Neural progenitor cell (in vitro differentiated cells): ENCODE results near the gene PDE9A. TPM values are rescaled to one million over a fixed set of nuclear protein-coding genes. Genes with fewer than 3 reads are reported as not detected.

Experiments
- DNase-seq: peaks from one replicate; pipeline ENCODE4 v3.0.0-alpha.2; 2016; ENCODE audit warnings: low spot score
- H2AFZ ChIP-seq: fragments of 200-600 bp; sonication (generic); replicated peaks from 2 replicates; pipeline ENCODE4 v1.6.1; 2016; ENCODE audit warnings: antibody characterized with exemption
- H3F3A ChIP-seq: fragments of 200-600 bp; sonication (generic); 2 replicates; pipeline ENCODE4 v1.6.1; 2016; ENCODE audit warnings: antibody characterized with exemption, low read depth
- H3K27ac ChIP-seq: fragments of 200-600 bp; sonication (generic); 2 replicates; pipeline ENCODE4 v1.5.1; 2016; ENCODE audit warnings: mild to moderate bottlenecking
- H3K27me3 ChIP-seq: fragments of 200-600 bp; sonication (generic); 2 replicates; pipeline ENCODE4 v1.6.1; 2016; ENCODE audit warnings: mild to moderate bottlenecking, moderate library complexity
- H3K36me3 ChIP-seq: fragments of 200-600 bp; sonication (generic); 2 replicates; pipeline ENCODE4 v1.5.1; 2016
- H3K4me1 ChIP-seq: fragments of 200-600 bp; sonication (generic); 2 replicates; pipeline ENCODE4 v1.6.1; 2016; ENCODE audit warnings: mixed run types
- H3K4me2 ChIP-seq: fragments of 200-600 bp; sonication (generic); 2 replicates; pipeline ENCODE4 v1.6.1; 2016
- H3K4me3 ChIP-seq: fragments of 200-600 bp; sonication (generic); 2 replicates; pipeline ENCODE4 v1.5.1; 2016
- H3K79me2 ChIP-seq: fragments of 200-600 bp; sonication (generic); 2 replicates; pipeline ENCODE4 v1.6.1; 2016; ENCODE audit warnings: low read depth
- H3K9ac ChIP-seq: fragments of 200-600 bp; sonication (generic); 2 replicates; pipeline ENCODE4 v1.6.1; 2016
- H3K9me3 ChIP-seq: fragments of 200-600 bp; sonication (generic); 2 replicates; pipeline ENCODE4 v1.5.1; 2016; ENCODE audit warnings: low read depth
- H4K20me1 ChIP-seq: fragments of 200-600 bp; sonication (generic); 2 replicates; pipeline ENCODE4 v1.6.1; 2016; ENCODE audit warnings: low read depth
- H3K27ac Mint-ChIP-seq: 3 replicates; pipeline ENCODE4 v1.8.0; 2021; ENCODE audit warnings: mixed read lengths
- H3K27me3 Mint-ChIP-seq: 2 replicates; pipeline ENCODE4 v1.8.0; 2022; ENCODE audit warnings: low read depth, mild to moderate bottlenecking, inconsistent platforms, moderate library complexity, mixed read lengths; ENCODE audit not compliant: insufficient read depth
- H3K36me3 Mint-ChIP-seq: 3 replicates; pipeline ENCODE4 v1.8.0; 2021; ENCODE audit warnings: mixed read lengths
- H3K4me1 Mint-ChIP-seq: 3 replicates; pipeline ENCODE4 v1.8.0; 2021; ENCODE audit warnings: mixed read lengths
- H3K4me3 Mint-ChIP-seq: 3 replicates; pipeline ENCODE4 v1.8.0; 2021; ENCODE audit warnings: mild to moderate bottlenecking, moderate library complexity, mixed read lengths
- H3K9me3 Mint-ChIP-seq: 3 replicates; pipeline ENCODE4 v1.8.0; 2020; ENCODE audit warnings: mixed read lengths
- CTCF ChIP-seq: fragments of 200-600 bp; sonication (generic); IDR thresholded peaks from 2 replicates; pipeline ENCODE4 v1.5.1; 2017; ENCODE audit warnings: antibody characterized with exemption, mild to moderate bottlenecking
- EZH2 ChIP-seq: fragments of 200-600 bp; sonication (generic); IDR thresholded peaks from 2 replicates; pipeline ENCODE4 v1.6.1; 2017; ENCODE audit warnings: antibody characterized with exemption, mild to moderate bottlenecking, moderate library complexity
- EZH2phosphoT487 ChIP-seq: fragments of 200-600 bp; sonication (generic); IDR thresholded peaks from 2 replicates; pipeline ENCODE4 v1.6.1; 2017; ENCODE audit warnings: antibody characterized with exemption
- total RNA-seq: library from RNA; depleted of rRNA; stranded (reverse); fragments of >200 nt; gene quantifications from 2 replicates; pipeline ENCODE4 v1.2.3, GENCODE V29; 2015; ENCODE audit warnings: low replicate concordance

The PDE9A gene
- total RNA-seq, 1 donor from 2014 or later, result 41.0 TPM

- TF ChIP-seq EZH2phosphoT487, result no peak
- TF ChIP-seq EZH2, result no peak
- TF ChIP-seq CTCF, result no peak
- peaks cover 10% of the 10 kb centered on the region for H3K79me2 ChIP-seq
- H3K27ac ChIP-seq, result no peak overlapping the region
- no peak overlapping the region for H3K9ac ChIP-seq
- Mint-ChIP-seq H3K9me3 (peaks cover 2% of the 10 kb centered on the region), H3K36me3 (no peaks in the 10 kb centered on the region), H3K4me3 (no peak overlapping the region), H3K27ac (no peak overlapping the region), H3K4me1 (peaks cover 27% of the 10 kb centered on the region), H3K27me3 (peaks cover 11% of the 10 kb centered on the region)
- no peaks in the 10 kb centered on the region for H3K36me3 ChIP-seq
- H3K4me1 ChIP-seq, result peaks cover 1% of the 10 kb centered on the region
- no peaks in the 10 kb centered on the region for H3K27me3 ChIP-seq
- H3K4me2 ChIP-seq, result no peak overlapping the region
- peaks cover 28% of the 10 kb centered on the region for H3F3A ChIP-seq
- H3K9me3 ChIP-seq, result no peaks in the 10 kb centered on the region
- H3K4me3 ChIP-seq, result no peak overlapping the region
- H2AFZ ChIP-seq, result no peak overlapping the region
- no peak for DNase-seq
- H4K20me1 ChIP-seq, result peaks cover 6% of the 10 kb centered on the region
These were observed 3.4 kb upstream of the PDE9A start for GRCh38 chr21:42650033-42650370.

GRCh38 chr21:42650441-42651421 is 2.7 kb upstream of the PDE9A start:
- H3K27me3 Mint-ChIP-seq, result peaks cover 11% of the 10 kb centered on the region
- Histone ChIP-seq H4K20me1 (peaks cover 13% of the 10 kb centered on the region), H3K4me3 (no peak overlapping the region)

GRCh38 chr21:42651515-42652401 is 1.7 kb upstream of the PDE9A start:
- Histone ChIP-seq H2AFZ (no peak overlapping the region), H3K4me2 (no peak overlapping the region), H3K27me3 (no peaks in the 10 kb centered on the region), H3K9me3 (no peaks in the 10 kb centered on the region), H3K36me3 (no peaks in the 10 kb centered on the region), H3K27ac (no peak overlapping the region), H4K20me1 (peaks cover 23% of the 10 kb centered on the region), H3K79me2 (peaks cover 28% of the 10 kb centered on the region), H3K9ac (no peak overlapping the region), H3K4me3 (no peak overlapping the region), H3F3A (peaks cover 28% of the 10 kb centered on the region), H3K4me1 (peaks cover 19% of the 10 kb centered on the region)
- no peak for DNase-seq
- peaks cover 2% of the 10 kb centered on the region for H3K36me3 Mint-ChIP-seq
- peaks cover 2% of the 10 kb centered on the region for H3K9me3 Mint-ChIP-seq
- TF ChIP-seq CTCF (no peak), EZH2phosphoT487 (no peak), EZH2 (no peak)
- H3K4me3 Mint-ChIP-seq, result peak overlapping the region; percentile 93
- peak overlapping the region; percentile 0 for H3K27ac Mint-ChIP-seq
- H3K27me3 Mint-ChIP-seq, result peaks cover 11% of the 10 kb centered on the region
- peaks cover 36% of the 10 kb centered on the region for H3K4me1 Mint-ChIP-seq

More at GRCh38 chr21:42650441-42651421, 2.7 kb upstream of the PDE9A start:
- Mint-ChIP-seq H3K4me3 (no peak overlapping the region), H3K36me3 (no peaks in the 10 kb centered on the region), H3K9me3 (peaks cover 2% of the 10 kb centered on the region), H3K27ac (peak overlapping the region; percentile 0), H3K4me1 (peaks cover 28% of the 10 kb centered on the region)
- Histone ChIP-seq H3K36me3 (no peaks in the 10 kb centered on the region), H3K27ac (no peak overlapping the region), H3K9me3 (no peaks in the 10 kb centered on the region), H3K4me1 (peaks cover 9% of the 10 kb centered on the region), H3K4me2 (no peak overlapping the region), H2AFZ (no peak overlapping the region), H3F3A (peaks cover 28% of the 10 kb centered on the region), H3K79me2 (peaks cover 17% of the 10 kb centered on the region), H3K9ac (no peak overlapping the region), H3K27me3 (no peaks in the 10 kb centered on the region)
- no peak for TF ChIP-seq EZH2phosphoT487
- TF ChIP-seq EZH2, result no peak
- TF ChIP-seq CTCF, result no peak
- DNase-seq, result no peak
